Loucy (cell line): ENCODE data around the gene GLI1.

ENCODE experiments used
- H2AFZ ChIP-seq: fragments of 200-600 bp; sonication (generic); 2 replicates; pipeline ENCODE4 v1.6.0; 2016; ENCODE audit warnings: antibody characterized with exemption, mild to moderate bottlenecking, low read length, moderate library complexity
- H3F3A ChIP-seq: fragments of 200-600 bp; 2 replicates; pipeline ENCODE4 v1.6.0; 2016; ENCODE audit warnings: antibody characterized with exemption, low read depth, mild to moderate bottlenecking
- H3K27me3 ChIP-seq: fragments of 200-600 bp; sonication (generic); 2 replicates; pipeline ENCODE4 v1.6.1; 2014; ENCODE audit warnings: low read length, mild to moderate bottlenecking; ENCODE audit not compliant: insufficient read depth, poor library complexity, severe bottlenecking
- H3K36me3 ChIP-seq: fragments of 200-600 bp; sonication (generic); 2 replicates; pipeline ENCODE4 v1.6.1; 2016; ENCODE audit warnings: low read length; ENCODE audit not compliant: insufficient read depth
- H3K4me1 ChIP-seq: fragments of 200-600 bp; sonication (generic); 2 replicates; pipeline ENCODE4 v1.5.1; 2014; ENCODE audit warnings: low read length, mild to moderate bottlenecking; ENCODE audit not compliant: insufficient read depth, poor library complexity, severe bottlenecking
- H3K4me2 ChIP-seq: fragments of 200-600 bp; sonication (generic); 2 replicates; pipeline ENCODE4 v1.6.0; 2014; ENCODE audit warnings: antibody characterized with exemption, low read length, low read depth, mild to moderate bottlenecking; ENCODE audit not compliant: poor library complexity, severe bottlenecking
- H3K4me3 ChIP-seq: fragments of 200-600 bp; sonication (generic); 2 replicates; pipeline ENCODE4 v1.5.1; 2014; ENCODE audit warnings: low read length, mild to moderate bottlenecking, mixed read lengths; ENCODE audit not compliant: poor library complexity, severe bottlenecking
- H3K79me2 ChIP-seq: fragments of 200-600 bp; sonication (generic); 2 replicates; pipeline ENCODE4 v1.6.1; 2014; ENCODE audit warnings: low read length; ENCODE audit not compliant: insufficient read depth
- H3K9ac ChIP-seq: fragments of 200-600 bp; sonication (generic); 2 replicates; pipeline ENCODE4 v1.6.0; 2014; ENCODE audit warnings: mild to moderate bottlenecking, low read depth, low read length, moderate library complexity; ENCODE audit not compliant: poor library complexity, severe bottlenecking
- H3K9me2 ChIP-seq: fragments of 200-600 bp; sonication (generic); replicated peaks from 2 replicates; pipeline ENCODE4 v1.6.1; 2016; ENCODE audit warnings: low read depth, low read length, mixed read lengths
- H3K9me3 ChIP-seq: fragments of 200-600 bp; sonication (generic); 2 replicates; pipeline ENCODE4 v1.6.1; 2014; ENCODE audit warnings: mild to moderate bottlenecking, antibody characterized with exemption, low read length, low read depth; ENCODE audit not compliant: insufficient read depth
- H4K20me1 ChIP-seq: fragments of 200-600 bp; sonication (generic); 2 replicates; pipeline ENCODE4 v1.6.0; 2014; ENCODE audit warnings: antibody characterized with exemption, low read length, mild to moderate bottlenecking; ENCODE audit not compliant: insufficient read depth, poor library complexity, severe bottlenecking
- EZH2phosphoT487 ChIP-seq: fragments of 200-600 bp; IDR thresholded peaks from 2 replicates; pipeline ENCODE4 v1.6.1; 2018; ENCODE audit warnings: antibody characterized with exemption, mild to moderate bottlenecking, moderate library complexity, borderline replicate concordance
- TF ChIP-seq, protein P1 (sequence below): fragments of 200-600 bp; sonication (generic); conservative IDR thresholded peaks from 2 replicates; pipeline ENCODE4 v1.5.1; 2014; ENCODE audit warnings: mild to moderate bottlenecking, antibody characterized with exemption, low read length

Gene GLI1

DNA sequence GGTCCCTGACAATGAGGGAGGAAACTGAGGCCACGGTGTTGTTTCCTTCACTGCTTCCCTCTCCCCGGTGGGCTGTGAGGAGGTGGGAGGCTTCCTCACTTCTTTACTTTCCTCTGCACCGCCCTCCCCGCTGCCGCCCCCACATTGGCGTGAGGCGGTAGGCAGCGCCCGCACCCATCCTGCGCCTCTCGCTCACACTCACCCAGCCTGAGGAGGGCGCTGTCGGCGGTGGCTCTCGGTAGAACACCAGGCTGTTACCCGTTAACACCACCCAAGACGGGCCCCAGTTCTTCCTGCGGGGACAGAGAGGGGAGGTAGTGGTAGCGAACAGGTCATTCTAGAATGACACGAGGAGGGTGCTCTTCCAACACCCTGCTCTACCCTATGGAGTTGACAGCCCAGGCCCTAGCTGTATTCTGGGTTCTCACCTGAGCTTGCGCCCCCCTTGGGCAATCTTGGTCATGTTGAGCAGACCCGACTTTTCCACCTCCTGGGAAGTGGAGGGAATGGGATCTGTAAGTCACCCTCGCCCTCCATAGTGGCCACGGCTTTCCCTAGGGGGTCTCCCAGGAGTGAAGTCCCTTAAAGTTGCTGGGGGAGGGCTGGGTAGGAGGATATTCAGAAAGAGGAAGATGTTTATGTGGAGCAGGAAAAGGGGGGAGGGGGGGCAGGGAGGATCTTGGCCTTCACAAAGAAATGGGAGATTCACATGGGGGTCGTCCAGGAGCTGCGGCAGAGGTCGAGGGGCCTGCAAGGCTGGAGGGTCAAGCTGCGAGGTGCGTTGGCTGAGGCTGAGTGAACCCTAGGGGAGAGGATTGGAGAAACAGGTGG, 16.8 kb downstream of the GLI1 start:
- Histone ChIP-seq H4K20me1 (peaks cover 3% of the 10 kb centered on the region), H3K36me3 (peaks cover 7% of the 10 kb centered on the region; the same call in 1 of the 2 replicates), H2AFZ (no peak overlapping the region), H3K9ac (peak overlapping the region; percentile 86), H3K4me3 (peak overlapping the region; percentile 79), H3K9me2 (no peaks in the 10 kb centered on the region), H3F3A (peaks cover 8% of the 10 kb centered on the region; the same call in 1 of the 2 replicates), H3K4me1 (peaks cover 60% of the 10 kb centered on the region), H3K9me3 (no peaks in the 10 kb centered on the region), H3K4me2 (peak overlapping the region; percentile 90), H3K27me3 (no peaks in the 10 kb centered on the region), H3K79me2 (peaks cover 54% of the 10 kb centered on the region)
- TF ChIP-seq EZH2phosphoT487 = no peak
- TF ChIP-seq, protein P1, sequence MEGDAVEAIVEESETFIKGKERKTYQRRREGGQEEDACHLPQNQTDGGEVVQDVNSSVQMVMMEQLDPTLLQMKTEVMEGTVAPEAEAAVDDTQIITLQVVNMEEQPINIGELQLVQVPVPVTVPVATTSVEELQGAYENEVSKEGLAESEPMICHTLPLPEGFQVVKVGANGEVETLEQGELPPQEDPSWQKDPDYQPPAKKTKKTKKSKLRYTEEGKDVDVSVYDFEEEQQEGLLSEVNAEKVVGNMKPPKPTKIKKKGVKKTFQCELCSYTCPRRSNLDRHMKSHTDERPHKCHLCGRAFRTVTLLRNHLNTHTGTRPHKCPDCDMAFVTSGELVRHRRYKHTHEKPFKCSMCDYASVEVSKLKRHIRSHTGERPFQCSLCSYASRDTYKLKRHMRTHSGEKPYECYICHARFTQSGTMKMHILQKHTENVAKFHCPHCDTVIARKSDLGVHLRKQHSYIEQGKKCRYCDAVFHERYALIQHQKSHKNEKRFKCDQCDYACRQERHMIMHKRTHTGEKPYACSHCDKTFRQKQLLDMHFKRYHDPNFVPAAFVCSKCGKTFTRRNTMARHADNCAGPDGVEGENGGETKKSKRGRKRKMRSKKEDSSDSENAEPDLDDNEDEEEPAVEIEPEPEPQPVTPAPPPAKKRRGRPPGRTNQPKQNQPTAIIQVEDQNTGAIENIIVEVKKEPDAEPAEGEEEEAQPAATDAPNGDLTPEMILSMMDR = peak; percentile 40; the same call in 1 of the 2 replicates

DNA sequence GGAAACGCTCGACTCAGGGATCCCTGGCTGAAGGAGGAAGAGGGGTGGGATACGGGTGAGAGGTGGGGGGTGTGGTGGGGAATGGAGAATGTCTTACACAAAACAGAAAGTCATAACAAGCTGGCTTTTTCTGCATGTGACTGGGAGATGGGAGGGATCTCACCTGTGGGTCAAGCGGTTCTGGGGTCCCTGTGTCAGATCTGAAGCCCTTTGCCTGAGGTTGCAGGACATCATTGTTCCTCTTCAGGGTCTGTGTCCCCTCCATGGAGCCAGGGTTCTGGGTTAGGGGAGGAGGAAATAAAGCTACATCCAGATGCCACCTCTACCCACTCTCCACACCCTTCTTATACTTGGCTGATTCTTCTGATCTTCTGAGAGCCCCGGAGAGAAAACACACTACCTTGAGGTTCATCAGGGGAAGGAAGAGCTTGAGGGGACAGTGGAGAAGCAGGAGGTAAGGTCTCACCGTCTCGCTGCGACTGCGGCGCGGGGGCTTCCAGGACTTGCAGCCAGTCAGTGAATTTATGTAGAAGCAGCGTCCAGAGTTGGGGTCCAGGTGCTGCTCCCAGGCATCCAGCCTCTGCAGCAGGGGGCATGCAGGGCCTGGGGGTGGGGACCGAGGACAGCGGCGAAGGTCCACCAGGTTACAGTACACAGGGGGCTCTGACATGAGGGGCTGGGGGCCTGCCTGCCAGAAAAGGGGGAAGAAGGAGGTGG, 17.6 kb downstream of the GLI1 start:
- H3K9me2 ChIP-seq = no peaks in the 10 kb centered on the region
- H3F3A ChIP-seq = peaks cover 8% of the 10 kb centered on the region; the same call in 1 of the 2 replicates
- H3K79me2 ChIP-seq = peaks cover 54% of the 10 kb centered on the region
- peaks cover 7% of the 10 kb centered on the region; the same call in 1 of the 2 replicates for H3K36me3 ChIP-seq
- TF ChIP-seq, protein P1 = no peak
- no peak for TF ChIP-seq EZH2phosphoT487
- H3K4me2 ChIP-seq = peak overlapping the region; percentile 90
- H3K4me3 ChIP-seq = peak overlapping the region; percentile 79
- no peaks in the 10 kb centered on the region for H3K27me3 ChIP-seq
- H3K4me1 ChIP-seq = peaks cover 64% of the 10 kb centered on the region
- no peak overlapping the region; the same call in 1 of the 2 replicates for H2AFZ ChIP-seq
- peaks cover 3% of the 10 kb centered on the region for H4K20me1 ChIP-seq
- H3K9me3 ChIP-seq = no peaks in the 10 kb centered on the region
- peak overlapping the region; percentile 86 for H3K9ac ChIP-seq

DNA sequence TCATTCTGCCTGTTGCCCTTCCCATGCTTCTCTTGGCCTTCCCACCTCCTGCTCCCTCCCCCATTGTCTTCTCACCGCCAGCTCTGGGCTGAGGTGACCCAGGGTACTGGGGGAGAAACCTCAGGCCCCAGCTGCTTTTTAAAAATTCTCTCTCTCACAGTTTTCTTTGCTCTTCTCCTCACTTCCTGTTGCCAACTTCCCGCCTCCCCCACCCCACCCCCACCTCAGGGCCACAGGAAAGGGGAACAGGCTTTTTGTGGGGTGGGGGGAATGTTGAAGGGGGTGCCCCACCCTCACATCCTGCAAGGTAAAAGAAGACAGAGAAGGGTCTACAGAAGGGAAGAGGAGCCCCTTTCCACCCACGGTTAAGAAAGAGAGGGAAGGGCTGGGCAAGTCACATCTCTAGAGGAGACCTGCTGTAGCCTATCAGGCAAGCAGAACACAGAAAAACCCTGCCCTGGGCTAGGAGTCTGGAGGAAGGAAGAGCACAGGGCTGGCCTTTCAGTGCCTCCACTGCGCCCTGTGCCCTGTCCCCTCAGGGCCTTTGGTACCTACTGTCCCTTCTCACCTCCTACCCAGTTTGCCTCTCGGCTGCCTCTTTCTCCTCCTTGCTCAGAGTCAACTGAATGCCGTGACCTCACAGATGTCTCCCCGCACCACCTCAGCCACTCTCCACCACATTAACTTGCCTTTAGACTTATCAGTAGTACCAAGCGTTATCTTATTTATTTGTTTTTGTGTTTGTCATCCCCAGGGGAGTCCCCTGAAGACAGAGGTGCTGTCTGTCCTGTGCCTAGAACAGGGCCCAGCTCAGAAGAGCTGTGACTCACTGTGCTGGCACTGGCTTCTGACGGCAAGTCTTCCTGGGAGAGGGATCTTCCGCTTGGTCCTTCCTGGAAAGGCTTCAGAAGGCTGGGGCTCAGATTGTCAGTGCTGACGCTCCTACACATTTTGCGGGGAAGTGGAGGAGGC, 18.4 kb downstream of the GLI1 start:
- peaks cover 54% of the 10 kb centered on the region for H3K79me2 ChIP-seq
- TF ChIP-seq, protein P1 = no peak
- no peak for TF ChIP-seq EZH2phosphoT487
- H3K4me2 ChIP-seq = peak overlapping the region; percentile 90
- H3K4me3 ChIP-seq = peak overlapping the region; percentile 79
- peaks cover 7% of the 10 kb centered on the region; the same call in 1 of the 2 replicates for H3K36me3 ChIP-seq
- peaks cover 64% of the 10 kb centered on the region for H3K4me1 ChIP-seq
- no peaks in the 10 kb centered on the region for H3K27me3 ChIP-seq
- H3K9me3 ChIP-seq = no peaks in the 10 kb centered on the region
- peaks cover 8% of the 10 kb centered on the region; the same call in 1 of the 2 replicates for H3F3A ChIP-seq
- H2AFZ ChIP-seq = no peak overlapping the region; the same call in 1 of the 2 replicates
- no peaks in the 10 kb centered on the region for H3K9me2 ChIP-seq
- peak overlapping the region; percentile 86 for H3K9ac ChIP-seq
- H4K20me1 ChIP-seq = peaks cover 3% of the 10 kb centered on the region
